Left ventricle myocardium inferior (tissue), 1 donor: Measurements from ENCODE around the gene SNX9. TPM values are rescaled to one million over a fixed set of nuclear protein-coding genes. Genes with fewer than 3 reads are reported as not detected.

Experiments used
- DNase-seq: peaks from one replicate; pipeline ENCODE4 v3.0.0-alpha.2; 2020
- H3K27ac ChIP-seq: fragments of 200-600 bp; replicated peaks from 2 replicates; pipeline ENCODE4 v1.8.0; 2021
- H3K27me3 ChIP-seq: fragments of 200-600 bp; 2 replicates; pipeline ENCODE4 v1.8.0; 2021; ENCODE audit warnings: low read depth
- H3K36me3 ChIP-seq: fragments of 200-600 bp; 2 replicates; pipeline ENCODE4 v1.8.0; 2021
- H3K4me1 ChIP-seq: fragments of 200-600 bp; 2 replicates; pipeline ENCODE4 v1.8.0; 2021
- H3K4me3 ChIP-seq: fragments of 200-600 bp; 2 replicates; pipeline ENCODE4 v1.8.0; 2021; ENCODE audit warnings: mild to moderate bottlenecking, moderate library complexity
- H3K9me3 ChIP-seq: fragments of 200-600 bp; replicated peaks from 2 replicates; pipeline ENCODE4 v1.8.0; 2021
- intact Hi-C: fragments of 100-400 bp; cut with micrococcal nuclease; formaldehyde crosslinking; loops from one replicate; pipeline ENCODE4 v1.11.0; 2022
- total RNA-seq: library from RNA; stranded (reverse); fragmentation: NEBNext Ultra II Directional; extraction: Animal tissue kit (Norgen Biotek cat#: 25700); gene quantifications from one replicate; pipeline ENCODE4 v1.2.1, GENCODE V29; 2021
- TF ChIP-seq, protein P1 (sequence below): fragments of 200-600 bp; IDR thresholded peaks from 2 replicates; pipeline ENCODE4 v1.8.0; 2021; ENCODE audit warnings: antibody characterized with exemption, mild to moderate bottlenecking, borderline replicate concordance
- donor health status: DM: no; HTN: yes; CAD: no; lungs with severe emphysema.

SNX9 gene
- total RNA-seq, 1 donor from 2014 or later = 31.9 TPM

DNA sequence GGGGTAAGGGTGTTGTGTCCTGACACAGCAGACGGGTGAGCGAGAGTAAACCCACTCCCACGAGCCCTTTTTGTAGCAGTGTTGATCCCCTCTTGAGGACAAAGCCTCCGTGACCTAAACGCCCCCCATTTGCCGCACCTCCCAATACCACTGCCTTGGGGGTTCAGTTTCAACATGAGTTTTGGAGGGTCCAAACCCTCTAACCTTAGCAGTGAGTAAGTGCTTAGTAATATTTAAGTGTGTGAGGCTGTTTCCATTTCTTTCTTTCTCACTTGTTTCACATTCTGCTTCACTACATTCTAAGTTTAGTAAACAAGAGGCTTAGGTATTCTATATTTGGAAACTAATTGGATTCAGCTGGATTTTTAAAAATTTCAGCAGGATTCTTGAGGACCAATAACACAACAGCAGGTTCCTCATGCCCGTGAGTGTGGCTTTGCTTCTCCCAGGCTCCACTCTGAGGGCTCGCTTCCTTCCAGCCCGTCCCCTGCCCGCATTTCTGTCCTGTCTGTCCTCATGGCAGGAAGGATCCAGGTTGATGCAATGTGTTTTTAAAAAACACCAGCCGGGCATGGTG, 41.2 kb downstream of the SNX9 start:
- H3K36me3 ChIP-seq = peaks cover 3% of the 10 kb centered on the region
- H3K9me3 ChIP-seq = no peaks in the 10 kb centered on the region
- no peaks in the 10 kb centered on the region for H3K27me3 ChIP-seq
- H3K4me3 ChIP-seq = no peak overlapping the region
- H3K27ac ChIP-seq = no peak overlapping the region
- intact Hi-C loops = no loop called here
- peaks cover 85% of the 10 kb centered on the region for H3K4me1 ChIP-seq
- TF ChIP-seq, protein P1, sequence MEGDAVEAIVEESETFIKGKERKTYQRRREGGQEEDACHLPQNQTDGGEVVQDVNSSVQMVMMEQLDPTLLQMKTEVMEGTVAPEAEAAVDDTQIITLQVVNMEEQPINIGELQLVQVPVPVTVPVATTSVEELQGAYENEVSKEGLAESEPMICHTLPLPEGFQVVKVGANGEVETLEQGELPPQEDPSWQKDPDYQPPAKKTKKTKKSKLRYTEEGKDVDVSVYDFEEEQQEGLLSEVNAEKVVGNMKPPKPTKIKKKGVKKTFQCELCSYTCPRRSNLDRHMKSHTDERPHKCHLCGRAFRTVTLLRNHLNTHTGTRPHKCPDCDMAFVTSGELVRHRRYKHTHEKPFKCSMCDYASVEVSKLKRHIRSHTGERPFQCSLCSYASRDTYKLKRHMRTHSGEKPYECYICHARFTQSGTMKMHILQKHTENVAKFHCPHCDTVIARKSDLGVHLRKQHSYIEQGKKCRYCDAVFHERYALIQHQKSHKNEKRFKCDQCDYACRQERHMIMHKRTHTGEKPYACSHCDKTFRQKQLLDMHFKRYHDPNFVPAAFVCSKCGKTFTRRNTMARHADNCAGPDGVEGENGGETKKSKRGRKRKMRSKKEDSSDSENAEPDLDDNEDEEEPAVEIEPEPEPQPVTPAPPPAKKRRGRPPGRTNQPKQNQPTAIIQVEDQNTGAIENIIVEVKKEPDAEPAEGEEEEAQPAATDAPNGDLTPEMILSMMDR = no peak
- no peak for DNase-seq

DNA sequence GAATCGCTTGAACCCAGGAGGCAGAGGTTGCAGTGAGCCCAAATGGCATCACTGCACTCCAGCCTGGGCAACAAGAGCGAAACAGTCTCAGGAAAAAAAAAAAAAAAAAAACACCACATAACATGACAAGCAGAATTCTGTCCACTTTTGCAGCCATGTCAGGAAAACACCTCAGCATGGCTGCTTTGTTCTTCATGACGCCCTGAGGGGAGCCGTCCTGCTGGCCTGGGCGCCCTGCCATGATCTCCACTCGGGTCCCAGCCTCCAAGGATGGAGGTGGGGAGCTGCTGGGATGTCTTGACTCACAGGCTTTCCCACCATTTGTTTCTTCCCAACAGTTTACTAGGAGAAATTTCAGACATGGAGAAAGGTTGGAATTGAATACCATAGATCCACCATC, 42.2 kb downstream of the SNX9 start:
- Histone ChIP-seq H3K4me3 (no peak overlapping the region), H3K27ac (no peak overlapping the region), H3K27me3 (no peaks in the 10 kb centered on the region), H3K36me3 (peaks cover 12% of the 10 kb centered on the region), H3K4me1 (peaks cover 81% of the 10 kb centered on the region), H3K9me3 (no peaks in the 10 kb centered on the region)
- TF ChIP-seq, protein P1 = no peak
- intact Hi-C loops = no loop called here
- DNase-seq = no peak

DNA sequence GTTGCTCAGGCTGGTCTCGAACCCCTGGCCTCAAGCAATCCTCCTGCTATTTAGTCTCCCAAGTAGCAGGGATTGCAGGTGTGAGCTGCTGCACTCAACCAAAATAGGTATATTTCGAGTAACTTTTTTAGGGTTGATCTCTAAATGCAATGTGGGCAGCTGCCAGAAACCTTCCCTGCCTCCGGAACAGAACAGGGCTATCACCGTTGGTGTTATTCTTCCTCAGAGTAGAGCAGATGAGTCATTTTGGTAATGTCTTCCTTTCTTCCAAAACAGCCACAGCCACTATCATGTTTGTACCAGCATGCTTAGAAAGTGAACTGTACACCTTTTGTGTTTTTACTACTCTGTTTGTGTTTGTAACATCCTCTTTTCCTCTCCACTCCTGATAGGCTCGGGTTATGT, 44.1 kb downstream of the SNX9 start:
- TF ChIP-seq, protein P1 = no peak
- intact Hi-C loops = no loop called here
- peaks cover 62% of the 10 kb centered on the region for H3K4me1 ChIP-seq
- no peaks in the 10 kb centered on the region for H3K9me3 ChIP-seq
- H3K27ac ChIP-seq = no peak overlapping the region
- no peak for DNase-seq
- no peak overlapping the region for H3K4me3 ChIP-seq
- peaks cover 14% of the 10 kb centered on the region for H3K36me3 ChIP-seq
- H3K27me3 ChIP-seq = no peaks in the 10 kb centered on the region

DNA sequence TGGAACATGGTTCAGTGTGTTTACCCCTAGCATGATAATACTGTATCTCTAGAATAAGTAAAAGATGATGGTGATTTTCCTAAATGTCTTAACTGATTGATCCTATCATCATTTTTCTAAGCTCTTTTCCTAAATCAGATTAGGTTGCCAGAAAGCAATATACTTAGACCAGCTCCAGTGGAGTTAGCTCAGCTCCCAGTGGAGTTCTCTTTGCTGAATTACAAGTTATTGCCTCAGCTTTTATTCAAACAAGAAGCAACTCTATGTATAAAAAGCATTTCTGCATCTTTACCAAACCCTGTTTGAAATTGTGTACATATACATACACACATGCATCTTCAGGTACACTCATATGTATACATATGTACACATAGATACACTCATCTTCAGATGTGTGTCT, 44.9 kb downstream of the SNX9 start:
- DNase-seq = no peak
- H3K36me3 ChIP-seq = peaks cover 14% of the 10 kb centered on the region
- no peak overlapping the region for H3K4me3 ChIP-seq
- H3K9me3 ChIP-seq = no peaks in the 10 kb centered on the region
- no peaks in the 10 kb centered on the region for H3K27me3 ChIP-seq
- TF ChIP-seq, protein P1 = no peak
- intact Hi-C loops = no loop called here
- H3K27ac ChIP-seq = no peak overlapping the region
- H3K4me1 ChIP-seq = peaks cover 53% of the 10 kb centered on the region

DNA sequence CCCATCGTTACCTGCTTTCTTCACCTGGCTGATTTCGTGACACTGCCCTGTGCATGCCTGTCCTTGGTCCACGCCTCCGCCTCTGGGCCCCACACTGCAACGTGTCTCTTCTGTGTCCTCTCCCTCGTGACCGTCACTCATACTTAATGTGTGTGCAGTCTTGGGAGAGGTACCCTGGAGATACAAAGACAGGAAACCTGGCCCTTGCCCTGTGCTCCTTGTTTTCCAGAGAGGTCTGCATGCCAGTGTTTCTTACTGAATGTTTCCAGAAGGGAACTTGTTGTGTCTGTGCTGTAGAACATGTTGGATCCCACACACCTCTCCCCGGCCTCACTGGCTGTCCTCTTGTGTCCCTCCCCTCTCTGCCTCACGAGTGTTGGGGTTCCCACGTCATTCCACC, 45.8 kb downstream of the SNX9 start:
- peaks cover 15% of the 10 kb centered on the region for H3K36me3 ChIP-seq
- peak overlapping the region; percentile 37 for H3K27ac ChIP-seq
- no peaks in the 10 kb centered on the region for H3K27me3 ChIP-seq
- H3K9me3 ChIP-seq = no peaks in the 10 kb centered on the region
- no peak for DNase-seq
- no peak overlapping the region for H3K4me3 ChIP-seq
- H3K4me1 ChIP-seq = peaks cover 47% of the 10 kb centered on the region
- intact Hi-C loops = no loop called here
- TF ChIP-seq, protein P1 = no peak
